ENCODE data around the gene MMP13.

MMP13 gene

GRCh38 chr11:102967497-102967896 is 12.0 kb upstream of the MMP13 start:
- no peak for DNase-seq (ENCODE audit: extremely low spot score)
- POLR2A ChIA-PET = no interaction called here
- CTCF ChIA-PET = no interaction called here
- no peak for TF ChIP-seq CTCF (IDR thresholded peaks at IDR 0.05; ENCODE audit: control extremely low read depth, extremely low read depth, low read depth, missing control alignments)

- CTCF ChIA-PET = no interaction called here
- DNase-seq (ENCODE audit: extremely low spot score) = no peak
- TF ChIP-seq CTCF (IDR thresholded peaks at IDR 0.05; ENCODE audit: control extremely low read depth, extremely low read depth, low read depth, missing control alignments) = no peak
- POLR2A ChIA-PET = no interaction called here
Measured at GRCh38 chr11:102966011-102966410, 10.5 kb upstream of the MMP13 start.

GRCh38 chr11:102964867-102965266 is 9.3 kb upstream of the MMP13 start:
- CTCF ChIA-PET = interaction anchor here (1.0 to 1.8 kb wide), 2 partner anchors 19 to 24 kb away, joined by 3 to 6 read pairs; no protein-coding TSS in a partner anchor
- no peak for TF ChIP-seq CTCF (IDR thresholded peaks at IDR 0.05; ENCODE audit: control extremely low read depth, extremely low read depth, low read depth, missing control alignments)
- DNase-seq (ENCODE audit: extremely low spot score) = no peak
- POLR2A ChIA-PET = no interaction called here

GRCh38 chr11:102957953-102958352 is 2.4 kb upstream of the MMP13 start:
- DNase-seq (ENCODE audit: extremely low spot score) = no peak
- no peak for TF ChIP-seq CTCF (IDR thresholded peaks at IDR 0.05; ENCODE audit: control extremely low read depth, extremely low read depth, low read depth, missing control alignments)
- CTCF ChIA-PET = interaction anchor here (1.4 kb wide), 1 partner anchor 17 kb away, joined by 6 read pairs; no protein-coding TSS in a partner anchor
- POLR2A ChIA-PET = no interaction called here

GRCh38 chr11:102950622-102951081 is 4.9 kb downstream of the MMP13 start:
- CTCF ChIA-PET = interaction anchor here (1.6 kb wide), 1 partner anchor 10 kb away, joined by 4 read pairs; no protein-coding TSS in a partner anchor
- POLR2A ChIA-PET = no interaction called here
- DNase-seq (ENCODE audit: extremely low spot score) = no peak
- TF ChIP-seq CTCF (IDR thresholded peaks at IDR 0.05; ENCODE audit: control extremely low read depth, extremely low read depth, low read depth, missing control alignments) = no peak

GRCh38 chr11:102946237-102946636 is 9.3 kb downstream of the MMP13 start:
- no peak for DNase-seq (ENCODE audit: extremely low spot score)
- ChIA-PET POLR2A (no interaction called here), CTCF (interaction anchor here (0.8 to 2.7 kb wide), 10 partner anchors 8 to 213 kb away, joined by 3 to 11 read pairs (median 4); no protein-coding TSS in a partner anchor)
- no peak for TF ChIP-seq CTCF (IDR thresholded peaks at IDR 0.05; ENCODE audit: control extremely low read depth, extremely low read depth, low read depth, missing control alignments)

All from GM10248 (cell line).